Cardiac atrium fibroblast (primary cell): ENCODE measurements around the gene COL1A1. TPM values are rescaled to one million over a fixed set of nuclear protein-coding genes. Genes with fewer than 3 reads are reported as not detected.

ENCODE experiments used
- total RNA-seq: library from RNA; depleted of rRNA; stranded (reverse); fragments of >200 nt; gene quantifications from 2 replicates; pipeline ENCODE4 v1.2.3, GENCODE V29; 2015

The COL1A1 gene
- total RNA-seq = 3,370 and 3,473 TPM in 2 replicates

GRCh38 chr17:50201276-50201854 is at the start of gene COL1A1:
Gene COL1A1, minus strand, starts transcription at chr17:50201631. Its CDS starts 118 bp downstream, at chr17:50201513.

GRCh38 chr17:50165867-50166517 is 35.4 kb downstream of the COL1A1 start, which contains the start of gene SGCA:
Gene SGCA, plus strand, starts transcription at chr17:50166005. Its CDS starts 36 bp downstream, at chr17:50166041.

GRCh38 chr17:50150354-50151040 is 50.9 kb downstream of the COL1A1 start, which contains the start of gene PPP1R9B:
Gene PPP1R9B, minus strand, starts transcription at chr17:50150677. Its CDS starts 164 bp downstream, at chr17:50150513.

Other genes with a start within 250 kb of the COL1A1 start
- not detected in 2 replicates for gene DLX4, start 232.4 kb downstream of the COL1A1 start, total RNA-seq
- gene DLX3, start 206.4 kb downstream of the COL1A1 start, total RNA-seq = not detected in 2 replicates
- gene ITGA3, start 145.5 kb downstream of the COL1A1 start, total RNA-seq = 90.3 and 108 TPM in 2 replicates
- 24.6 and 28.0 TPM in 2 replicates for gene PDK2, start 106.3 kb downstream of the COL1A1 start, total RNA-seq
- gene SAMD14, start 71.5 kb downstream of the COL1A1 start, total RNA-seq = 2.3 and 8.9 TPM in 2 replicates
- 33.8 and 39.2 TPM in 2 replicates for gene PPP1R9B, start 51.0 kb downstream of the COL1A1 start, total RNA-seq
- gene SGCA, start 35.6 kb downstream of the COL1A1 start, total RNA-seq = not detected in 2 replicates
- not detected in 2 replicates for gene TMEM92, start 72.8 kb upstream of the COL1A1 start, total RNA-seq
- 44.0 and 54.1 TPM in 2 replicates for gene XYLT2, start 144.5 kb upstream of the COL1A1 start, total RNA-seq
- 70.0 and 75.5 TPM in 2 replicates for gene MRPL27, start 171.6 kb upstream of the COL1A1 start, total RNA-seq
- 0.65 and 5.6 TPM in 2 replicates for gene EME1, start 171.6 kb upstream of the COL1A1 start, total RNA-seq
- 177 and 181 TPM in 2 replicates for gene LRRC59, start 195.9 kb upstream of the COL1A1 start, total RNA-seq
- gene ACSF2, start 224.6 kb upstream of the COL1A1 start, total RNA-seq = 19.0 and 37.2 TPM in 2 replicates